Loucy (cell line): ENCODE results near the gene UBE3C.

Experiments used
- H2AFZ ChIP-seq: fragments of 200-600 bp; sonication (generic); 2 replicates; pipeline ENCODE4 v1.6.0; 2016; ENCODE audit warnings: antibody characterized with exemption, mild to moderate bottlenecking, low read length, moderate library complexity
- H3F3A ChIP-seq: fragments of 200-600 bp; 2 replicates; pipeline ENCODE4 v1.6.0; 2016; ENCODE audit warnings: antibody characterized with exemption, low read depth, mild to moderate bottlenecking
- H3K27me3 ChIP-seq: fragments of 200-600 bp; sonication (generic); 2 replicates; pipeline ENCODE4 v1.6.1; 2014; ENCODE audit warnings: low read length, mild to moderate bottlenecking; ENCODE audit not compliant: insufficient read depth, poor library complexity, severe bottlenecking
- H3K36me3 ChIP-seq: fragments of 200-600 bp; sonication (generic); 2 replicates; pipeline ENCODE4 v1.6.1; 2016; ENCODE audit warnings: low read length; ENCODE audit not compliant: insufficient read depth
- H3K4me1 ChIP-seq: fragments of 200-600 bp; sonication (generic); 2 replicates; pipeline ENCODE4 v1.5.1; 2014; ENCODE audit warnings: low read length, mild to moderate bottlenecking; ENCODE audit not compliant: insufficient read depth, poor library complexity, severe bottlenecking
- H3K4me2 ChIP-seq: fragments of 200-600 bp; sonication (generic); 2 replicates; pipeline ENCODE4 v1.6.0; 2014; ENCODE audit warnings: antibody characterized with exemption, low read length, low read depth, mild to moderate bottlenecking; ENCODE audit not compliant: poor library complexity, severe bottlenecking
- H3K4me3 ChIP-seq: fragments of 200-600 bp; sonication (generic); 2 replicates; pipeline ENCODE4 v1.5.1; 2014; ENCODE audit warnings: low read length, mild to moderate bottlenecking, mixed read lengths; ENCODE audit not compliant: poor library complexity, severe bottlenecking
- H3K79me2 ChIP-seq: fragments of 200-600 bp; sonication (generic); 2 replicates; pipeline ENCODE4 v1.6.1; 2014; ENCODE audit warnings: low read length; ENCODE audit not compliant: insufficient read depth
- H3K9ac ChIP-seq: fragments of 200-600 bp; sonication (generic); 2 replicates; pipeline ENCODE4 v1.6.0; 2014; ENCODE audit warnings: mild to moderate bottlenecking, low read depth, low read length, moderate library complexity; ENCODE audit not compliant: poor library complexity, severe bottlenecking
- H3K9me2 ChIP-seq: fragments of 200-600 bp; sonication (generic); replicated peaks from 2 replicates; pipeline ENCODE4 v1.6.1; 2016; ENCODE audit warnings: low read depth, low read length, mixed read lengths
- H3K9me3 ChIP-seq: fragments of 200-600 bp; sonication (generic); 2 replicates; pipeline ENCODE4 v1.6.1; 2014; ENCODE audit warnings: mild to moderate bottlenecking, antibody characterized with exemption, low read length, low read depth; ENCODE audit not compliant: insufficient read depth
- H4K20me1 ChIP-seq: fragments of 200-600 bp; sonication (generic); 2 replicates; pipeline ENCODE4 v1.6.0; 2014; ENCODE audit warnings: antibody characterized with exemption, low read length, mild to moderate bottlenecking; ENCODE audit not compliant: insufficient read depth, poor library complexity, severe bottlenecking
- CTCF ChIP-seq: fragments of 200-600 bp; sonication (generic); conservative IDR thresholded peaks from 2 replicates; pipeline ENCODE4 v1.5.1; 2014; ENCODE audit warnings: mild to moderate bottlenecking, antibody characterized with exemption, low read length
- EZH2phosphoT487 ChIP-seq: fragments of 200-600 bp; IDR thresholded peaks from 2 replicates; pipeline ENCODE4 v1.6.1; 2018; ENCODE audit warnings: antibody characterized with exemption, mild to moderate bottlenecking, moderate library complexity, borderline replicate concordance

Gene UBE3C

GRCh38 chr7:157111311-157111710 lies 27.4 kb upstream of the UBE3C start:
- H4K20me1 ChIP-seq = no peaks in the 10 kb centered on the region
- H3K27me3 ChIP-seq = no peaks in the 10 kb centered on the region
- no peaks in the 10 kb centered on the region for H3K9me2 ChIP-seq
- no peaks in the 10 kb centered on the region for H3K79me2 ChIP-seq
- H3K36me3 ChIP-seq = no peaks in the 10 kb centered on the region
- H3K9me3 ChIP-seq = peaks cover 10% of the 10 kb centered on the region; the same call in 1 of the 2 replicates
- H3F3A ChIP-seq = no peaks in the 10 kb centered on the region
- no peak overlapping the region for H3K4me2 ChIP-seq
- TF ChIP-seq CTCF (no peak), EZH2phosphoT487 (no peak)
- H3K9ac ChIP-seq = no peak overlapping the region
- no peak overlapping the region for H2AFZ ChIP-seq
- H3K4me1 ChIP-seq = no peaks in the 10 kb centered on the region
- no peak overlapping the region for H3K4me3 ChIP-seq

GRCh38 chr7:157112706-157113105 lies 26.0 kb upstream of the UBE3C start:
- Histone ChIP-seq H3K9me2 (no peaks in the 10 kb centered on the region), H3K36me3 (no peaks in the 10 kb centered on the region), H3F3A (no peaks in the 10 kb centered on the region), H4K20me1 (no peaks in the 10 kb centered on the region), H3K4me2 (no peak overlapping the region), H3K4me1 (no peaks in the 10 kb centered on the region), H3K79me2 (no peaks in the 10 kb centered on the region), H3K27me3 (no peaks in the 10 kb centered on the region), H3K9ac (no peak overlapping the region), H2AFZ (no peak overlapping the region), H3K9me3 (peaks cover 5% of the 10 kb centered on the region; the same call in 1 of the 2 replicates), H3K4me3 (no peak overlapping the region)
- TF ChIP-seq CTCF = no peak
- TF ChIP-seq EZH2phosphoT487 = no peak

GRCh38 chr7:157113607-157114006 lies 25.1 kb upstream of the UBE3C start:
- H3K4me2 ChIP-seq = no peak overlapping the region
- no peaks in the 10 kb centered on the region for H3K27me3 ChIP-seq
- H3K4me1 ChIP-seq = no peaks in the 10 kb centered on the region
- H3F3A ChIP-seq = no peaks in the 10 kb centered on the region
- no peak overlapping the region for H3K9ac ChIP-seq
- no peak for TF ChIP-seq CTCF
- TF ChIP-seq EZH2phosphoT487 = no peak
- no peak overlapping the region for H2AFZ ChIP-seq
- H3K36me3 ChIP-seq = no peaks in the 10 kb centered on the region
- no peaks in the 10 kb centered on the region for H4K20me1 ChIP-seq
- peaks cover 4% of the 10 kb centered on the region; the same call in 1 of the 2 replicates for H3K9me3 ChIP-seq
- H3K9me2 ChIP-seq = no peaks in the 10 kb centered on the region
- no peaks in the 10 kb centered on the region for H3K79me2 ChIP-seq
- no peak overlapping the region for H3K4me3 ChIP-seq
